Hepatic stellate cell (primary cell): ENCODE results near the gene GLE1.
"Not testable (repeated sequence)": the region's sequence is repeated elsewhere in the genome, so short reads cannot be mapped to it uniquely, and the experiment has no call there.

Source experiments
- DNase-seq: peaks from one replicate; pipeline ENCODE4 v3.0.0; 2011; ENCODE audit warnings: low spot score

GLE1 gene

DNA sequence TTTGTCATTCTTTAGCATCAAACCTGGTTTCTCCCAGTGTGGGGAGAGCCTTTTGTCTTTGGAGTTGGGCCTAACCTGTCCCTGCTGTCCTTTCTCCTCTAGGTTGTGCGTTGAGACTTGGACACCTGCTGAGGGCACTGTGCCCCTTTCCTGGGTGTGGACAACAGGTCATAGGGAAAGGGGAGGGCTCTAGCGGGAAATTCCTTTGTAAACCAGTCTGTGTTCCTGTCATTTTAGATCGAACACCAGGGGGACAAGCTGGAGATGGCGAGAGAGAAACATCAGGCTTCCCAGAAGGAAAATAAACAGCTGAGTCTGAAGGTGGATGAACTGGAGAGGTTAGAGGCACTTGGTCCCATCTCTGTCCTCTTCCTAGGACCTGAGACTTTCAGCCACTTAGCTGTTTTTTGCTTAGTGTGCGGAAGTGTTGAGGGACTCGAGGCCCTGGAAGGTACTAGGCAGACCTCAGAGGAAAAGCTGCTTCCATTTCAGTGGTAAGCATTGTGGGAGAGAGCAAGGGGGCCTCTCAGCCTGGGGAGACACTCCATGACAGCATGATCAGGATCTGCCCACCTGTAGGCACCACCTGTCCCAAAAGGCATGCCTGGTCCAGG lies 8.6 kb upstream of the GLE1 start:
- DNase-seq: no peak

DNA sequence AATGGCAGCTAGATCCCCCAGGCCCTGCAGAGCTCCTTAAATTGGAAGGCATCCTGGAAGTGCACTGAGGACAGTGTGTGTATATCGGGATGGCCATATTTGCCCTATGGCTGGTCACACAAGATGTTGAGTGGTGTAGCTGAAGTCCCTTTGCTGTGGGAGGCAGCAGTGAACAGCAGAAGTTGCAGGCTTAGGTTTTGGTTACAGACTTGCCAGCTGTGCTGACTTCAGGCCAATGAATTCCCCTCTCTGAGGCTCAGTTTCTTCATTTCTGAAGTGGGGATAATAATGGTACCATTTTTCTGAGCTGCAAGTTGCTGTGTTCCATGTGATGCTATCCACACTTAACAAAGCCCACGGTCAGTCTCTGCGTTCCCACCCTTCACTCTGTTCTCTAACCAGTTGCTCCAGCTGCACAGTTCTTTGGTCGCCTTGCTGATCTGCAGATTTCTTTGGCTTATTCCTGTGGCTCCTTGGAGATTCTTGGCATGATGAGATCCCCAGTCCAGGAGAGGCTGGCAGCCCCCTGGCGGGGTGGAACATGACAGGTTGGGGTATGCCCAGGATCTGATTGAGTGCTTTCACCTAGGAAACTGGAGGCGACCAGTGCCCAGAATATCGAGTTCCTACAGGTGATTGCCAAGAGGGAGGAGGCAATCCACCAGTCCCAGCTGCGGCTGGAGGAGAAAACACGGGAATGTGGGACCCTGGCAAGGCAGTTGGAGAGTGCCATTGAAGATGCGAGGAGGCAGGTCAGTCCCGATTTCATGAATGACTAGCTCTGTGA lies 6.5 kb upstream of the GLE1 start:
- no peak for DNase-seq

DNA sequence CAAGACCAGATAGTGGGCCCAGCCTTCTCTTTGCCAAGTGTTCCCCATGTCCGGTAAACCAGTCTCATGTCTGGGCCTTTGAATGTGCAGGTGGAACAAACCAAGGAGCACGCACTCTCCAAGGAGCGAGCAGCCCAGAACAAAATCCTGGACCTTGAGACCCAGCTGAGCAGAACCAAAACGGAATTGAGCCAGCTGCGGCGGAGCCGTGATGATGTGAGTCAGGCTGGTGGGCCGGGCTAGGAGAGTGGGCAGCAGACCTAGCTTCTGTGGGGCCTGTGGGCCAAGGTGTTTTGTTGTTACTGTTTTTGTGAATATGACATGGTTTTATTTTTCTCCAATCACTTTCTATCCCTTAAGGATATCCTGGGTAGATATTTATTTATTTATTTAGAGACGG lies 5.6 kb upstream of the GLE1 start:
- no peak for DNase-seq

DNA sequence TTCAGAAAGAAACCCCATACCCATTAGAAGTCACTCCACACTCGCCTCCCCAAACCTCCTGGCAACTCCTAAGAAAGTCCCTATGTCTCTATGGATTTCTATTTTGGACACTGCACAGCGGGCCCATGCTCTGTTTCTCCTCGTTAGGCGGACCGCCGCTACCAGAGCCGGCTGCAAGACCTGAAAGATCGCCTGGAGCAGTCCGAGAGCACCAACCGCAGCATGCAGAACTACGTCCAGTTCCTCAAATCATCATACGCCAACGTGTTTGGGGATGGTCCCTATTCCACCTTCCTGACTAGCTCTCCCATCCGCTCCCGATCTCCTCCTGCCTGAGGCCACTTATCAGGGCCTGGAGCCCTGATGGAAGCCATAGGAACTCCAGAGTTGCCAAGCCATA lies 4.6 kb upstream of the GLE1 start:
- no peak for DNase-seq

DNA sequence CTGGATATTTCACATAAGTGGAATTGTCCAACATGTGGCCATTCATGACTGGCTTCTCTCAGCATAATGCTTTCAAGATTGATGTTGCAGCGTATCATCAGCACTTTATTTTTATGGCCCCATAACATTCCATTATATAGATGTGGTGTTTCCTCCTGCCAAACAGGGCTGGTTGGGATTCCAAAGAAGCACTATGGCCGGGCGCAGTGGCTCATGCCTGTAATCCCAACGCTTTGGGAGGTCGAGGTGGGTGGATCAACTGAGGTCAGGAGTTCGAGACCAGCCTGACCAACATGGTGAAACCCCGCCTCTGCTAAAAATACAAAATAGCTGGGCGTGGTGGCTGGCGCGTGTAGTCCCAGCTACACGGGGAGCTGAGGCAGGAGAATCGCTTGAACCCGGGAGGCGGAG lies 1.1 kb upstream of the GLE1 start:
- not testable (repeated sequence) for DNase-seq

DNA sequence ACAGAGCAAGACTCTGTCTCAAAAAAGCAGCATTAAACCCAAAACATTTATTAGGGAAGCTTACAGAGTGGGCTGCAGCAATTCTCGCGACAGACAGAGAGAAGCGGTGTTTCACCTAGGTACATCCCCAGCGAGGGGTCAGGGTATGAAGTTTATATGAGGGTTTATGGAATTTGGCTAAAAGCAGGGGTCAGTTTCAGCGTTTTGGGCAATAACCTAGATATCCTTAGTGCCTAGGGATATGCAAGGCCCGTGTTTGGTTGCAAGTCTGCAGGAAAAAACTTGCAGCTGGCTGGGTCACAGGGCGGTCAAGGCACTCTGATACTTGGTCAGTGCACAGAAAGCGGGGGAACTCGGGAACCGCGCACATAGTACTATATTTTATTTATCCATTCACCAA lies 649 bp upstream of the GLE1 start:
- peak; percentile 29 for DNase-seq

DNA sequence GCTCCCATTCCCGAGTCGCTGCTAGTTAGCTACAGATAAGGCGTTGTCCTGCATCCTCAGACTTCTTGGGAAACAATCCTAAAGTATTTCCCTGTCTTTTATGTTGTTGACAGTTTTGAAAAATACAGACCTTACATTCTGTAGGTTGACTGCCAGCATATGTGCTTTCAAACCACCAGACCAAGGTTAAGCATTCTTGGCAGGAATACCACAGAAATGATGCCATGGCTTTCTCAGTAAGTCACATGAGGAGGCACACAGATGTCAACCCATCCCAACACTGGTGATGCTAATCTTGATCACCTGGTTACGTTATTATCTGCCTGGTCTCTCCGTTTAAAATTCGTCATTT lies 871 bp downstream of the GLE1 start:
- DNase-seq: peak; percentile 43

DNA sequence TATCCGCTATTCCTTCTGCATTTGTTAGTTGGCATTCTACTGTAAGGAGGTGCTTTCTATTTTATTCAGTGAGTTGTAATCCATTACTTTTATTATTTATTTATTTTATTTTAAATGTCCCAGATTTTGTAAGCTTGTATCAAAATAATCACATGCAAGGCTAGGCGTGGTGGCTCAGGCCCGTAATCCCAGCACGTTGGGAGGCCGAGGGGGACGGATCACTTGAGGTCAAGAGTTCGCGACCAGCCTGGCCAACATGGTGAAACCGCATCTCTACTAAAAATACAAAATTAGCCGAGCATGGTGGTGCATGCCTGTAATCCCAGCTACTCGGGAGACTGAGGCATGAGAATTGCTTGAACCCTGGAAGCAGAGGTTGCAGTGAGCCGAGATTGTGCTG lies 1.4 kb downstream of the GLE1 start:
- not testable (repeated sequence) for DNase-seq

DNA sequence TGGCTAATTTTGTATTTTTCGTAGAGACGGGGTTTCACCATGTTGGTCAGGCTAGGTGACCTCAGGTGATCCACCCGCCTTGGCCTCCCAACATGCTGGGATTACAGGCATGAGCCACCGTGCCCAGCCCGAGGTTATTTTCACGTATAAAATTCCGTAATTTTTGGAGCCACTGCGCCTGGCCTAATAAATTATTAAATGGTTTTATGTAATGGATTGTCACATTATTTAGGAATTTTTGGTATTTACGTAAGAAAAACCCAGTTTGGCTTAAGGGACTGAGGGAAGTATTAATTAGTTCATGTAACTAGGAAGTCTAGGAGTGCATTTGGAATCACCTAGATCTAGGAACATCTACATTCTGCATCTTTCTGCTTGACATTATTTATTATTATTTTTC lies 8.3 kb downstream of the GLE1 start:
- DNase-seq: no peak

DNA sequence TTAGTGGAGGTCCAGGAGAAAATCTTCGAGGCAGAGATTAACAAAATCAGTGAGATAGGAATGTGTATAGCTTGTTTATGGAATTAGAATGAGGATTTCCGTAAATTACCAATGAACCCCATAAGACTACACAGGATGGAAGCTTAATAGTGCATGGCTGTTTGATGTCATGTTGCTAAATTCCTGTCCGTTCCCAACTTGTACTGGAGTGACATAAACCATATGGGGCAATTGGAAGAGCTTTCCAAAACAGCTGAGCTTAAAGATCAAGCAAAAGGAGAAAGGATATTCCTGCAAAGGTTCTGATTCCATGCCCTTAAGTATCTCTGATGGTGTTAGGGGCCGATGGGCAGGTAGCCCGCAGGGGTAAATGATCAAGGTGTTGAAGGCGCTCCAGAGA lies 17.4 kb downstream of the GLE1 start:
- no peak for DNase-seq

DNA sequence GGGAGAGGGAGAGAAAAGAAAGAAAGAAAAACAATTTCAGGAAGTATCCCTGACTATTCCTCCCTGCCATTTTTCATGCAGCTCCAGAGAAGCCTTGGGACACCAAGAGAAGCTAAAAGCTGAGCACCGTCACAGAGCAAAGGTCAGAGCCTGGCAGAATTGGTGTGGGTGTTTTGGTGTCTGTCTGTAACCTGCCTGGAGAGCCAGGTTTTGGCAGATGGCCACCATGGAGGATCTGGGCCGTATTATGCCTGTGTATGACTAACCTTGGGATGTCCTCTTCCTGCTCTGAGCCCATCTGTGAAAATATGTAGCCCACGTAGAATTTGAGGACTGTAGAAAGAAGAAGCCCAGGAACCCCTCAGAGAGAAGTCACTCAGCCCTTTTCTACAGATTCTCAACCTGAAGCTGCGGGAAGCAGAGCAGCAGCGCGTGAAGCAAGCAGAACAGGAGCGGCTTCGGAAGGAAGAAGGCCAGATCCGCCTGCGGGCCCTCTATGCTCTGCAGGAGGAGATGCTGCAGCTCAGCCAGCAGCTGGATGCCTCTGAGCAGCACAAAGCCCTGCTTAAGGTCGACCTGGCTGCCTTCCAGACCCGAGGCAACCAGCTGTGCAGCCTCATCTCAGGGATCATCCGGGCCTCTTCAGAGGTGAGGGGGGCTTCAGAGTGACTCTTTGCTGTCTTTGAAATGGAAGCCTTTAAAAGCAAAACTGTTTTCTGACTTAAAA lies 18.8 kb downstream of the GLE1 start:
- DNase-seq: no peak

DNA sequence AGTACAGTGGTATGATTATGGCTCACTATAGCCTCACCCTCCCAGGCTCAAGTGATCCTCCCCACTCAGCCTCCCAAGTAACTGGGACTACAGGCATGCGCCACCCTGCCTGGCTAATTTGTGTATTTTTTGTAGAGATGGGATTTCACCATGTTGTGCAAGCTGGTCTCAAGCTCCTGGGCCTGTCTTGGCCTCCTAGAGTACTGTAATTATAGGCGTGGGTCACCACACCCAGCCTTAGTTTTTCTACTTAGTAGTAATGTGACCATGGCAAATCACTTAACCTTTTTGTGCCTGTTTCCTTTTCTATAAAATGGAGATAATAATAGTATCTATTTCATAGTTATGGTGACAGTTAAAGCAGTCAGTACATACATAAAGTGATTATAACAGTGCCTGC lies 22.2 kb downstream of the GLE1 start:
- no peak for DNase-seq

DNA sequence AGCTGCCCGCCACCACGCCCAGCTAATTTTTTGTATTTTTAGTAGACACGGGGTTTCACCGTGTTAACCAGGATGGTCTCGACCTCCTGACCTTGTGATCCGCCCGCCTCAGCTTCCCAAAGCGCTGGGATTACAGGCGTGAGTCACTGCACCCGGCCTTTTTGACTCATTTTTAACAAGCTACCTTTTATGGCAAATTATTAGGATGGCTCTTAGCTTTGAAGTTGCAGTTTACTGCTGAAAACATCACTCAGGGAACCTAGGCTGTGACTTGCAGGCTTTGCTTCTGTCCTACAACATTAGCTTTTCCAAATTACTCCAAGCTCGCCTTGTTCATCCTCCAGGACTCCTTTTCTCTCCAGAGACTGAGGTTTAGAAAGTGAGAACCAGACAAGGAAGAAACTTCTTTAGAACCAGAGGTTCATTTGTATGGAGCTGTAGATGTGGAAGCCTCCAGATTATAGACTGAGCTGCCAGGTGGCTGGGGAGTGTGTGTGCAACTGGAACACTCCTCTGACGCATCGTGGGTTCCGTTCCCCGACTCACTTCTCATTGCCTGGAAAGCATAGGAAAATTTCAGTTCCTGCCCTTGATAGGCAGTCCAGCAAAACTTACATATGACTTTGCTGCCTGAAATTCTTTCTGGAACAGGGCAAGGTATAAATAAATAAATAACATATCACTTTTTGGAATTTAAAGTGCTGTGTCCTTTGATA lies 24.1 kb downstream of the GLE1 start:
- no peak for DNase-seq

DNA sequence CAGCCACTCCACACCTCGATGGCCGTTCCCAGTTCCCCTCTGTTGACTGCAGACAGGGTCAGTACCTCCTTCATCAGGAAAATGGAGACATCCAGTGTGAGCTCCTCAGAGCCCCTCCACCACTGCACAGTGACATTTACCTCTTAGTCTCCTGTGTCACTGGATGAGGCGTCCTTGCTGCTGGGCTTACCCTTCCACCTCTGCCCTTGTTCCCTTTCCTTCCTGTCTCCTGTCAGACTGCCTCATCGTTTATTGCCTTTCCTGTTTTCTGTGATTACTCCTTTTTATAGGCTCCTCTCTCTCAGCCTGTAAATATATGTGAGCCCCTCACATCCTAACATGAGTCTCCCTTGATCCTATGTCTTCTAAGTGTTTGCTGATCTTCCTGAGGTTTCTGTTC lies 24.7 kb downstream of the GLE1 start:
- DNase-seq: no peak

DNA sequence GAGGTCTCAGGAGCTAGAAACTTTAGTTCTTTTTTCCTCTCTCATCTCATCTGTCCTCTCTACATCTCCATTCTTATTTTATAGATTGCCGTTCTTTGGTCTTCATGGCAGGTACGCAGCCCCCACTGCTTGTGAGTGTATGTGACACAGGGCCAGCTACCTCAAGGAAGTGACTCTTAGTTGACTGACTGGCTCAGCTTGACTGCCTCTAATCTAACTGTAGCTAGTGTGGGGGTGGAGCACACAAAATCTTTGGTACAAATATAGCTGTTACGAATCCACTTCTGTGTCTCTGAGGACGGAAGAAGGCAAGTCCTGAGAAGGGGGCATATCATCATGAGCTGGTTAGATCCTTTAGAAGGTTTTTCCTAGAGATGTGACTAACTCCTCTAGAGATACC lies 28.1 kb downstream of the GLE1 start:
- no peak for DNase-seq

DNA sequence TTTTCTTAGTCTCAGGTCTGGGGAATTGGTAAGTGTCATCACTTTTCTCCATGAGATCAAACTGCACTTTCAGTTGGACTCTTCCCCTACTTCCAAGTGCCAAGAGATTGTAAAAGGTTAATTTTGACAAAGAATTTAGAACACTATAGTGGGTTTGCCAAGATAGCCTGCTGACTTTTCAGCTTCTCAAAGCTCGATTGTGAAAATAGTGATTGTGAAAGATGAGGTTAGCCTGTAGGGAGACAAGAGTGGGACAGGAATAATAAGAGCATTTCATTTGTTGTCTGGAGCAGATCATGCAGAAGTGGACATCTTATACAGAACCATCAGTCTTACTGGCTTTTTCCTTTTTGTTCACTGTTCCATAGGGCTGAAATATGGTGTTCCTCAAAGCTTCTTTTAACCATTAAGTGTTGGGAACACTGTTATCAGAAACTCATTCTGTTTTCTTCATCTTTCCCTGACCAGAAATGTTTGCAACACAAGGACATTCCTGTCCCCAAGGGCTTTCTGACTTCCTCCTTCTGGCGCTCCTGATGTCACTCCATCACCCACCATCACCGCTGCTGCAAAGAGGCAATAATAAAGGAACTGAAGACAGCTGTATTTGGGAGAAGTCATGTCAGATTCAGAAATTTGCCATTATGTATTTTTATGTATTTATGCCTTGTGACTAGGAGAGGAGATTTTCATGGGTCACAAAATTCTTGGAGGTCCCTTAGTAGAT lies 36.3 kb downstream of the GLE1 start:
- no peak for DNase-seq

DNA sequence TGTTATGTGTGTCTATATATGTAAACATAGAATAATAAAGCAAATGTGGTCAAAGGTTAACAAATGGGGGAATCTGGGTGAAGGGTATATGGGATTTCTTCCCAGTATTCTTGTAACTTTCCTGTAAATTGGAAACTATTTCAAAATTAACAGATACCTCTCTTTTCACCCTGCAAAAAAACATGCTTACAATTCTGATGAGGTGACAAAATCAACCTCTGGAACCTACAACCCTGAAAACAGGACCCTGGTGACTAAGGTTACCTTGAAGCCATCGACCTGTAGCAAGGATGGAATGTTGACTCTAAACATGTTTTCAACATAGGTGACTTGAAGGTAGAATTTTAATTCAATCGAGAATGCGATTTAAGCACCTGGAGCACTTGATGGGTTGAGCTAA lies 42.0 kb downstream of the GLE1 start:
- DNase-seq: no peak

DNA sequence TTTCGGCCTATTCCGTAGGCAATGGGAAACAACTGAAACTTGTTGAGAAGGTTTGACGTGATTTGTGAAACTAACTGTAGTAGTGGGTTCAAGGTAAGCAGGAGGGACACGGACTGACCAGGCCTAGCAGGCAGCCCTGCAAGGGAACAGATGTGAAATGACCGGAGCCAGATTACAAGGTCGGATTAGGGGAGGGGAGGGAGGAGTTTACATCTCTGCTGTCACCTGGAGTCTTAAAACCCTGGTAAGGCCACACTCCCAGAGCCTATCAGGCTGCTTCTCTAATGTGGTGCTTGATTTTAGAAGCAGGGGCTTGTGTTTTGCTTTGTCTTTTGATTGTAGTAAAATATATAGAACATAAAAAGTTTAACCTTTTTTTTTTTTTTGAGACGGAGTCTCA lies 44.4 kb downstream of the GLE1 start:
- no peak for DNase-seq

DNA sequence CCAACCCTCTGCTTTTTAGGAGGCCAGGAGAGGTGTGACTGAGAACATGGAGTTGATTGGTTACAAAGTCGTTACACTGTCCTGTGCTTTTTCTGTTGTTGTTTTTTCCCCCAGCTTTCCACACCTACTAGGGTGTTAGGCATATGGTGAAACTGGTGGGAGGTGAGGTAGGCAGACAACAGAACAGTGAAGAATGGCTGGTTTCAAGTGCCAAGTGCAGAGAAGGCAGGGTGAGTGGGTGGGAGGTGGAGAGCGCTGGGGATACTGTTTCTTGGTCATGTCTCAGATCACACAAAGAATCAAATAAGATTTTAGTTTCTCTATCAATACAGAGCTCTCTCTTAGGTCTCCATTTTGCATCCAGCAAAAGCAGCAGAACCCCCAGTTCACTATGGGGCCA lies 45.7 kb downstream of the GLE1 start:
- DNase-seq: no peak

DNA sequence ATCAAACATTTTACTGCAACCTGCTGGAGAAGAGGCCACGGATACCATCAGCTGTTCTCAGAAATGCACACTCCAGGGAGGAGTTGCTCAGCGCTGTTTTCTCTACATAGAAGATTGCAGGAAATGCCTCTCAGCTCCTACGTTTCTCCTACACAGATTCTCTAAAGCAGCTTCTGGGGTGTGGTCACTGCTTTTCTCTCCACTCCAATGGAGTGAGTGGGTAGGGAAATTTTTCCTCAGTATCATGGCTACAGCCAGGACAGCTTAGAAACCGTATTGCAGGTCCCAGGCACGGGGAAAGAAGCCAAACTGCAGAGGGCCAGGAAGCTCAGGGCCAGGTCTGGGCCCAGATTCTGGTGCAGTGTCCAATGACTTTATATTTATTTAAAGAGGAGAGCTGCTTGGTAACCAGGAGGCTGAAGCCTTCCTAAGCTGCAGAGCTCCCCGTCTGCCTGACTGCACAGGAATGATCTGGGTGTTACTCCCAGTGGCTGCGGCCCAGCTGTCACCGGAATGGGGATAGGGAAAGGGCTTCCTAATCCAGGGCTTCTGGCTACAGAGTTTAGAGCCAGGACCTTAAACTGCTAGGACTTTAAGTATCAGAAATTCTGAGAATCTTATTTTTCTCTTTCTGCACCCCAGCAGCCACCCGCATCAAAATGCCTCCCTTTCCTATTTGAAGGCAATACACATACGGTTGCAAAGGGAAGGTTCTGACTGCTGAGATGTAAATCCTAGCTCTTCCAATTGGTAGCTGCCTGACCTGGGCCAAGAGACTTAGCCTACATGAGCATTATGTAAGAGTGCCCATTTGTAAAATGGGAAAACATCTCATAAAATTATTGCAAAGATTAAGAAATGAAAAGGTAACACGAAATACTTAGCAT lies 46.5 kb downstream of the GLE1 start:
- peak; percentile 46 for DNase-seq

DNA sequence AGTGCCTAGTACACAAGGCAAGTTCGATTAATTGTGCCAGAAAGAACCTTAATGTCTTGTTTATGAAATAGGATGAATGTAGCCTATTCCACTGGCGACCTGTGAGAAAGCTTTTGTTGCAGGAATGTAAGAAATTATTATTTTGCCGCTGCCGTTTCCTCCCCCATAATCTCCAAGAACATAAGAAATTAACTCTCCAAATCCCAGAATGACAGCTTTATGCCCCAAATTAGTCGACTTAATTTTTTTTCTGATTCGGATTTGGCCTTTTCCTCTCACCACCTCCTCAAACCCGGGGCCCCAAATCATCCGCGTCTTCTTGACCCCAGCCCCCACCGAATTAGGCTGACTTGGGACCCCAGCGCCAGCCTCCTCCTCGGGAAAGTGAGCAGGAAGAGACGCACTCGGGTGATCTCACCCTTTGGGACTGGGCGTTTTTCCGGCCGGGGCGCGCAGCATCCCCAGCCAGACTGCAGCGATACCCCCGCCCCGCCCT lies 47.2 kb downstream of the GLE1 start:
- DNase-seq: peak; percentile 92
